K562 (cell line): ENCODE data around the gene GALNT15. TPM values are rescaled to one million over a fixed set of nuclear protein-coding genes. Genes with fewer than 3 reads are reported as not detected.

Experiments used
- ATAC-seq: fragments of 200-7000 bp; cut with Tn5 transposase; 3 replicates; pipeline ENCODE4 v1.9.1; 2020; ENCODE audit warnings: moderate library complexity
- BruUV-seq: library from RNA; stranded (reverse); fragments of 400-500 nt; replicated peaks from 2 replicates; lab custom pipeline; 2021; lab: Mats Ljungman, UMichigan
- CTCF ChIA-PET: fragments of 300-600 bp; formaldehyde crosslinking; extraction: SDS; loops from one replicate; lab custom pipeline; 2021; ENCODE audit warnings: low intra/inter-chr PET ratio; lab: Yijun Ruan, JAX
- POLR2A ChIA-PET: fragments of 300-600, 350-650 bp; sonication (Branson Sonifier 250); formaldehyde crosslinking; extraction: SDS; loops from one replicate; lab custom pipeline; 2021; ENCODE audit warnings: antibody characterized with exemption, inconsistent platforms; lab: Yijun Ruan, JAX
- DNase-seq, 4 experiments: peaks; one replicate each; pipeline versions ENCODE4 v3.0.0 to v3.0.0-alpha.2; 2011 to 2018; ENCODE audit warnings: low spot score in 3 of 4, mixed read lengths in 3 of 4; ENCODE audit errors: extremely low read depth in 1 of 4
- FAIRE-seq: peaks from 2 replicates; lab custom pipeline; 2011; peaks lifted over from hg19 to GRCh38; lab: Jason Lieb, UNC
- H2AFZ ChIP-seq: 2 replicates; pipeline ENCODE4 v1.6.0; 2011; ENCODE audit warnings: low read depth, low read length, control low read depth, inconsistent platforms
- H3K27ac ChIP-seq: fragments of 200-600 bp; 3 replicates; pipeline ENCODE4 v1.8.0; 2011; ENCODE audit warnings: low read depth, mild to moderate bottlenecking, control low read depth, inconsistent platforms, low read length, moderate library complexity, mixed read lengths; ENCODE audit errors: extremely low read depth
- H3K27me3 ChIP-seq, 2 experiments: fragments of 300-600 bp in 1 of 2; 2 replicates in 1 of 2; 3 replicates in 1 of 2; pipeline versions ENCODE4 v1.6.0 to v1.8.0; 2011; ENCODE audit warnings: inconsistent platforms in 2 of 2, low read length in 2 of 2, mild to moderate bottlenecking in 1 of 2, mixed read lengths in 1 of 2, moderate library complexity in 1 of 2; ENCODE audit not compliant: control insufficient read depth in 2 of 2, insufficient read depth in 2 of 2
- H3K36me3 ChIP-seq: fragments of 300-600 bp; 3 replicates; pipeline ENCODE4 v1.8.0; 2011; ENCODE audit warnings: mild to moderate bottlenecking, low read length, inconsistent platforms; ENCODE audit not compliant: control insufficient read depth, insufficient read depth
- H3K4me1 ChIP-seq, 2 experiments: fragments of 200-600 bp in 1 of 2; replicated peaks in 1 of 2; 2 replicates in 1 of 2; 3 replicates in 1 of 2; pipeline versions ENCODE4 v1.5.1 to v1.8.0; 2011; ENCODE audit warnings: inconsistent platforms in 2 of 2, low read length in 2 of 2, mild to moderate bottlenecking in 1 of 2, mixed read lengths in 1 of 2, moderate library complexity in 1 of 2; ENCODE audit not compliant: control insufficient read depth in 2 of 2, insufficient read depth in 2 of 2
- H3K4me2 ChIP-seq: 2 replicates; pipeline ENCODE4 v1.6.1; 2011; ENCODE audit warnings: low read length, control low read depth, inconsistent platforms, mixed read lengths; ENCODE audit not compliant: insufficient read depth
- H3K4me3 ChIP-seq: fragments of 200-600 bp; sonication (generic), shearing (Covaris generic); 2 replicates; pipeline ENCODE4 v1.5.1; 2016; ENCODE audit warnings: control low read depth, inconsistent platforms
- H3K79me2 ChIP-seq: fragments of 200-600 bp; 3 replicates; pipeline ENCODE4 v1.8.0; 2011; ENCODE audit warnings: low read length, inconsistent platforms; ENCODE audit not compliant: control insufficient read depth, insufficient read depth
- H3K9ac ChIP-seq, 2 experiments: 2 replicates each; pipeline versions ENCODE4 v1.6.0 to v1.6.1; 2011; ENCODE audit warnings: low read depth in 2 of 2, low read length in 2 of 2, control low read depth in 1 of 2, inconsistent platforms in 1 of 2, mild to moderate bottlenecking in 1 of 2, mixed read lengths in 1 of 2; ENCODE audit not compliant: insufficient read depth in 1 of 2
- H3K9me1 ChIP-seq: one replicate; pipeline ENCODE4 v1.6.0; 2011; ENCODE audit warnings: inconsistent platforms, mild to moderate bottlenecking, low read length, moderate library complexity; ENCODE audit not compliant: control insufficient read depth, insufficient read depth
- H3K9me3 ChIP-seq: replicated peaks from 2 replicates; pipeline ENCODE4 v1.5.1; 2011; ENCODE audit warnings: low read depth, low read length, inconsistent platforms; ENCODE audit not compliant: control insufficient read depth, insufficient read depth
- H4K20me1 ChIP-seq: replicated peaks from 2 replicates; pipeline ENCODE4 v1.6.1; 2011; ENCODE audit warnings: low read length, inconsistent platforms, mixed read lengths; ENCODE audit not compliant: control insufficient read depth, insufficient read depth
- ARID1B ChIP-seq: fragments of 450-650 bp; IDR thresholded peaks from 2 replicates; pipeline ENCODE4 v1.6.1; 2016; ENCODE audit warnings: antibody characterized with exemption, mild to moderate bottlenecking, inconsistent platforms
- ARNT ChIP-seq, 2 experiments: fragments of 450-650 bp; IDR thresholded peaks; 2 replicates each; pipeline ENCODE4 v1.6.1; 2016; ENCODE audit warnings: mild to moderate bottlenecking in 1 of 2
- ATF2 ChIP-seq: sonication (generic); formaldehyde crosslinking; IDR thresholded peaks from 2 replicates; pipeline ENCODE4 v1.8.1; 2022; ENCODE audit warnings: missing genetic modification reagents
- JUNB ChIP-seq: fragments of 450-650 bp; formaldehyde crosslinking; conservative IDR thresholded peaks from 2 replicates; pipeline ENCODE4 v1.4.0; 2020; ENCODE audit warnings: mild to moderate bottlenecking
- MAFG ChIP-seq: fragments of 450-650 bp; conservative IDR thresholded peaks from 2 replicates; pipeline ENCODE4 v1.6.1; 2016; ENCODE audit warnings: missing genetic modification characterization, missing compliant biosample characterization
- NFIC ChIP-seq: fragments of 450-650 bp; IDR thresholded peaks from 2 replicates; pipeline ENCODE4 v1.6.1; 2017; ENCODE audit warnings: mild to moderate bottlenecking, inconsistent platforms
- SRF ChIP-seq, 2 experiments: fragments of 250-450, 450-650 bp in 1 of 2; sonication (Bioruptor Pico) in 1 of 2; sonication (generic) in 1 of 2; formaldehyde crosslinking; IDR thresholded peaks; 2 replicates each; pipeline versions ENCODE4 v1.5.0 to v1.5.1; 2020 to 2022; ENCODE audit warnings: mild to moderate bottlenecking in 1 of 2, missing genetic modification reagents in 1 of 2
- WGBS: fragments of 100-300 bp; shearing (Covaris generic); methylation state at CpG from one replicate; pipeline ENCODE4 v1.1.6; 2016; ENCODE audit warnings: low coverage, mixed read lengths; ENCODE audit not compliant: insufficient coverage; ENCODE audit errors: missing lambda C conversion rate; 5-methylcytosine and 5-hydroxymethylcytosine counted together
- in situ Hi-C: fragments of 300-500 bp; cut with MboI; formaldehyde crosslinking; loops from 4 replicates; pipeline ENCODE4 v1.15.0; 2018; ENCODE audit warnings: inconsistent platforms, mixed read lengths
- intact Hi-C: fragments of 100-400 bp; cut with micrococcal nuclease; formaldehyde crosslinking; loops from 2 replicates; pipeline ENCODE4 v1.14.2; 2022
- polyA plus RNA-seq, 8 experiments: library from polyadenylated mRNA; depleted of rRNA in 4 of 8; stranded (reverse) in 5 of 8; unstranded in 3 of 8; fragments of >200 nt; fragmentation: Nextera tagmentation in 2 of 8; fragmentation: Illumina TruSeq in 1 of 8; extraction: Ambion mirVana in 2 of 8; extraction: Trizol in 1 of 8; gene quantifications; 2 replicates each; pipeline versions ENCODE4 v1.2.1 to v1.2.3, GENCODE V29; 2011 to 2014; ENCODE audit warnings: inconsistent platforms in 1 of 8, missing spikeins in 1 of 8
- total RNA-seq, 7 experiments: library from RNA; depleted of rRNA in 6 of 7; stranded (reverse); fragments of >200 nt in 6 of 7; fragmentation: Illumina TruSeq in 2 of 7; extraction: Trizol in 2 of 7; gene quantifications; 2 replicates each; pipeline versions ENCODE4 v1.2.1 to v1.2.3, GENCODE V29; 2011 to 2021; ENCODE audit warnings: low replicate concordance in 1 of 7

GALNT15 gene
- total and polyA plus RNA-seq, 9 of the 15 experiments (the other 6 are each of a cell fraction or from before 2014, with no cell fraction given) = not detected

DNA sequence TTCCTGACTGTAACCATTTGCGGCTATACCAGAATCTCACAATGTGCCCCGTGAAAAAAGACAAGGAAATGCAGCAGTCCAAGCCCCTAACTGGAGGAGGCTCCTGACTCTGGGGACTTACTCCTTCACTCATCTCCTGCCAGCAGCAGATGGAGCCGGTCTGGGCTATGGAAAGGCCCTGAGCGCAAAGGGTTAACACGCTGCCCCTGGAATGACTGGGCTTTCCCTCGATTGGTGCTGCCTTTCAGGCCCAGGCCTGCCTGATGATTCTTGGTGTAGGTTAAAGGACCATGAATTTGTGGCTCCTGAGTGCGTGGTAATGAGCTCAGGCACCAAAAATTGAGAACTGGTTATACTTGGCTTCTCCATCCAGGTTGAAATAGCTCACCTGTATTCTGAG is 42.3 kb upstream of the GALNT15 start:
- ATAC-seq (no peak), DNase-seq (no peak), FAIRE-seq (no peak)
- CTCF ChIA-PET = no interaction called here
- intact Hi-C loops (no loop called here), in situ Hi-C loops (no loop called here)
- no peaks in the 10 kb centered on the region; the same call in 1 of the 2 replicates for H4K20me1 ChIP-seq
- no peak overlapping the region for H3K27ac ChIP-seq
- no peak overlapping the region for H3K4me3 ChIP-seq
- no peaks in the 10 kb centered on the region for H3K36me3 ChIP-seq
- H3K27me3 ChIP-seq = peaks cover 7 to 39% of the 10 kb centered on the region in 2 experiments; a peak in 3 of 5 replicates
- no peaks in the 10 kb centered on the region for H3K79me2 ChIP-seq
- no peak overlapping the region for H2AFZ ChIP-seq
- no peak overlapping the region for H3K4me2 ChIP-seq
- POLR2A ChIA-PET = interaction anchor here (0.6 to 2.6 kb wide), 2 partner anchors 10 to 230 kb away, joined by 3 to 6 read pairs; no protein-coding TSS in a partner anchor
- no peaks in the 10 kb centered on the region for H3K9me1 ChIP-seq
- 1% methylated on average over 7 of the region's 7 CpGs for WGBS
- BruUV-seq = no TSS peak
- no peaks in the 10 kb centered on the region for H3K9me3 ChIP-seq
- TF ChIP-seq MAFG = no peak
- TF ChIP-seq SRF (CRISPR knock-in tag; IDR thresholded peaks at IDR 0.05) = no peak
- no peak for TF ChIP-seq ARNT (IDR thresholded peaks at IDR 0.05)
- TF ChIP-seq JUNB = no peak
- no peak for TF ChIP-seq NFIC
- TF ChIP-seq ARID1B = no peak
- TF ChIP-seq, all 486 proteins: peak for 0
- Histone ChIP-seq H3K4me1 (no peaks in the 10 kb centered on the region), H3K9ac (no peak overlapping the region)

DNA sequence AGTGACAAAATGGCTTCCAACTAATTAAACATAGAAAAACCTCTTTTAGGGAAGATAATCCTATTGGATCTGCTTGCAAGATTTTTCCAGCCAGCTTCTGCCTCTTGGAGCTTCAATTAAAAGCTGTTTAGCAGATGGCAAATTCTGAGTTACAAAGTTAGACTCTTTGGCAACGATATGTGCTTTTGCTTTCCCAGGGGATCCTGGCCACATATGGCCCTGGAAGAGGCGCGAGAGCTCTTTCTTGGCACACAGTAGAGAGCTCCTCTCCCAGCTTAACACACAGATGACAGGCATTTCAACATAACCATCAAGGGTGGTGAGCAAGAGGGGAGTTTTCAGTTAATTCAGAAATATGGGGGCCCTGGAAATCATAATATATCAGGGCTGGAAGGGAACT is 41.6 kb upstream of the GALNT15 start:
- ChIA-PET POLR2A (interaction anchor here (0.6 to 2.6 kb wide), 5 partner anchors 9 to 231 kb away, joined by 3 to 6 read pairs (median 3); no protein-coding TSS in a partner anchor), CTCF (no interaction called here)
- H4K20me1 ChIP-seq = no peaks in the 10 kb centered on the region
- no peak overlapping the region for H3K27ac ChIP-seq
- ATAC-seq (no peak), DNase-seq (no peak), FAIRE-seq (no peak)
- no peaks in the 10 kb centered on the region for H3K9me1 ChIP-seq
- 0% methylated on average over 3 of the region's 3 CpGs for WGBS
- no peak overlapping the region for H3K4me3 ChIP-seq
- H3K9me3 ChIP-seq = no peaks in the 10 kb centered on the region
- BruUV-seq = no TSS peak
- no peak for TF ChIP-seq ATF2 (CRISPR knock-in tag)
- peaks cover 12 to 46% of the 10 kb centered on the region in 2 experiments; a peak in 4 of 5 replicates for H3K27me3 ChIP-seq
- H3K9ac ChIP-seq = no peak overlapping the region
- intact Hi-C loops (no loop called here), in situ Hi-C loops (no loop called here)
- no peaks in the 10 kb centered on the region for H3K4me1 ChIP-seq
- H3K4me2 ChIP-seq = no peak overlapping the region
- H3K36me3 ChIP-seq = no peaks in the 10 kb centered on the region
- no peaks in the 10 kb centered on the region for H3K79me2 ChIP-seq
- no peak overlapping the region for H2AFZ ChIP-seq
